Cardiac muscle cell (in vitro differentiated cells and primary cell): ENCODE data around the gene FNIP1. TPM values are rescaled to one million over a fixed set of nuclear protein-coding genes. Genes with fewer than 3 reads are reported as not detected.

Source experiments
- DNase-seq, 2 donors: peaks; one replicate each; pipeline versions ENCODE4 v3.0.0 to v3.0.0-alpha.2; 2010 to 2017; ENCODE audit warnings: low read depth in 1 of 2, low spot score in 1 of 2
- H3K27ac ChIP-seq: fragments of 200-600 bp; sonication (generic); 2 replicates; pipeline ENCODE4 v1.5.1; 2016
- H3K27me3 ChIP-seq: fragments of 200-600 bp; sonication (generic); 2 replicates; pipeline ENCODE4 v1.6.0; 2016; ENCODE audit warnings: control low read depth
- H3K36me3 ChIP-seq: fragments of 200-600 bp; sonication (generic); 2 replicates; pipeline ENCODE4 v1.5.1; 2016; ENCODE audit warnings: control low read depth
- H3K4me1 ChIP-seq: fragments of 200-600 bp; sonication (generic); 2 replicates; pipeline ENCODE4 v1.8.1; 2017; ENCODE audit warnings: low read depth, mild to moderate bottlenecking, mixed run types
- H3K4me3 ChIP-seq: fragments of 200-600 bp; sonication (generic); 2 replicates; pipeline ENCODE4 v1.5.1; 2016; ENCODE audit warnings: mild to moderate bottlenecking
- H3K9me3 ChIP-seq: fragments of 200-600 bp; sonication (generic); 2 replicates; pipeline ENCODE4 v1.5.1; 2017; ENCODE audit warnings: low read depth, mild to moderate bottlenecking, control low read depth
- polyA plus RNA-seq: library from polyadenylated mRNA; unstranded; fragments of >200 nt; fragmentation: Nextera tagmentation; extraction: Ambion mirVana; gene quantifications from 2 replicates; pipeline ENCODE4 v1.2.1, GENCODE V29; 2016
- total RNA-seq: library from RNA; depleted of rRNA; stranded (reverse); fragments of >200 nt; gene quantifications from 2 replicates; pipeline ENCODE4 v1.2.3, GENCODE V29; 2016
- TF ChIP-seq, protein P1 (sequence below): IDR thresholded peaks from 2 replicates; pipeline ENCODE4 v1.5.1; 2012; ENCODE audit warnings: low read depth, mild to moderate bottlenecking, low read length

Gene FNIP1
- total and polyA plus RNA-seq, 2 experiments from 2014 or later, result 10.1 to 24.4 TPM

DNA sequence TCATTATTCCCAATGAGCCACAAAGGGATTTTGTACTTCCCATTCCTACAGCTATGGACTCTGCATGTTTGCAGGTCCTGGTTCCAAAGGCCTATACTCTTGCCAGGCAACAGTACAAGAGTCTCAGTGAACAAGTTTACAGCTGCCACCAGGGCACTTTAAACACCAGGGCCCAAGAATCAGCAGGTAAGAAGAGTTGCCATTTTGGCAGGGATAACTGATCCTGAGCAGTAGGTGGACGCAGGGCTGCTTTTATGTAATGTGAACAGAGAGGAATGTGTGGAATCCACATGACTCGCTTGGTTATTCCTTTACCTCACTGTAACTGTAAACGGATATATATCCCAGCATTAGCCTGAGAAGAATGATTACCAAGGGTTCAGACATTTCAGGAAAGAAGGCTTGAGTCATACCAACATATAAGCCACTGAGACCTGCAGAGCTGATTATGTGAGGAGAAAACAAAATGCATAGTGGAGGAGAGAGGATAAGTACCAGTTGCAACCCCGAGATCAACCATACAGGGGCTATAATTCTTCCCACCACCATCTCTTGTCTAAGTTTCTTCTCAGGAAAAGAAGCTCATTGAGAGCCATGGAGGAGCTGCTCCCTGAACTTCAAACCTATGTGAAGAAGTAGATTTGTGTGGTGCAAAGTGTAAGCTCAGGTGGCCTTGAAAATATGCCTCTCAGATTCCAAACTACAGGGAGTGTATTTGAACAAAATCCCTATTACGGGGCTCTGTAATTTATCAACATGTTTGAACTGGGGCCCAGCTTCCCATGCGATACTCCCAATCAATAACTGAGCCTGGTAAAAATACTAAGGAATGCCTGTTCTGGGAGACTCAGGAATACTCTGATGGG, 186.4 kb downstream of the FNIP1 start:
- H3K36me3 ChIP-seq, result no peaks in the 10 kb centered on the region
- peak; percentile 13 to 68 for DNase-seq
- H3K27ac ChIP-seq, result peak overlapping the region; percentile 78
- TF ChIP-seq, protein P1, sequence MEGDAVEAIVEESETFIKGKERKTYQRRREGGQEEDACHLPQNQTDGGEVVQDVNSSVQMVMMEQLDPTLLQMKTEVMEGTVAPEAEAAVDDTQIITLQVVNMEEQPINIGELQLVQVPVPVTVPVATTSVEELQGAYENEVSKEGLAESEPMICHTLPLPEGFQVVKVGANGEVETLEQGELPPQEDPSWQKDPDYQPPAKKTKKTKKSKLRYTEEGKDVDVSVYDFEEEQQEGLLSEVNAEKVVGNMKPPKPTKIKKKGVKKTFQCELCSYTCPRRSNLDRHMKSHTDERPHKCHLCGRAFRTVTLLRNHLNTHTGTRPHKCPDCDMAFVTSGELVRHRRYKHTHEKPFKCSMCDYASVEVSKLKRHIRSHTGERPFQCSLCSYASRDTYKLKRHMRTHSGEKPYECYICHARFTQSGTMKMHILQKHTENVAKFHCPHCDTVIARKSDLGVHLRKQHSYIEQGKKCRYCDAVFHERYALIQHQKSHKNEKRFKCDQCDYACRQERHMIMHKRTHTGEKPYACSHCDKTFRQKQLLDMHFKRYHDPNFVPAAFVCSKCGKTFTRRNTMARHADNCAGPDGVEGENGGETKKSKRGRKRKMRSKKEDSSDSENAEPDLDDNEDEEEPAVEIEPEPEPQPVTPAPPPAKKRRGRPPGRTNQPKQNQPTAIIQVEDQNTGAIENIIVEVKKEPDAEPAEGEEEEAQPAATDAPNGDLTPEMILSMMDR, result no peak
- H3K4me1 ChIP-seq, result peaks cover 13% of the 10 kb centered on the region
- no peaks in the 10 kb centered on the region for H3K9me3 ChIP-seq
- no peaks in the 10 kb centered on the region for H3K27me3 ChIP-seq
- no peak overlapping the region for H3K4me3 ChIP-seq

DNA sequence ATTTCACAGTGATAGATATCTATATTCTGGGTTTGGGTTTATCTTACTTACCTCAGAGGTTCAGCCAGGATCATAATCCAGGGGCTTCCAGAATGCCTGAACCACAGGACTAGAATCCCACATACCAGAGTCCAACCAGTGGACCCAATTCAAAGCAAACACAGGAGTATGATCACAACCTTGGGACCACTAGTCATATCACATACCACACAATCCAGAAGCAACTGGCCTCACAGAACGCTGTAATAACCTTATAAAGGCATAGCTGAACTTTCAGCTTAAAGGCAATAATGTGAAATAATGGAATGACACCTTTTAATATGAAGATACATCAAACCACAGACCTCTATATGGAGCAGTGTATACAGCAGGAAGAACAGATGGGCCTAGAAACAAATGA, 187.0 kb downstream of the FNIP1 start:
- H3K36me3 ChIP-seq, result no peaks in the 10 kb centered on the region
- TF ChIP-seq, protein P1, result no peak
- DNase-seq, result no peak
- H3K9me3 ChIP-seq, result no peaks in the 10 kb centered on the region
- peak overlapping the region; percentile 78 for H3K27ac ChIP-seq
- H3K4me1 ChIP-seq, result peaks cover 13% of the 10 kb centered on the region
- H3K27me3 ChIP-seq, result no peaks in the 10 kb centered on the region
- no peak overlapping the region for H3K4me3 ChIP-seq

DNA sequence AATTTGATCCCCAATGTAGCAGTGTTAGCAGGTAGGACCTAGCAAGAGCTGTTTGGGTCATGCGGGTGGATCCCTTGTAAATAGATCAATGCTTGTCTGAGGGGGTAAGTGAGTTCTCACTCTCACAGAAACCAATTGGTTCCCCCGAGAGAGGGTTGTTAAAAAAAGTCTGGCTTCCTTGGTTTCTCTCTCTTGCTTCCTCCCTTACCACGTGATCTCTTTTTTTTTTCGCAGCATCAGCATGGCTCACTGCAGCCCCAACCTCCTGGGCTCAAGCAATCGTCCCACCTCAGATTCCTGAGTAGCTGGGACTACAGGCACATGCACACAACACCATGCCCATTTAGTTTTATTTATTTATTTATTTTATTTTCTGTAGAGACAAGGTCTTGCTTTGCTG, 188.2 kb downstream of the FNIP1 start:
- Histone ChIP-seq H3K4me3 (no peak overlapping the region), H3K4me1 (peaks cover 13% of the 10 kb centered on the region), H3K27ac (no peak overlapping the region), H3K36me3 (no peaks in the 10 kb centered on the region), H3K9me3 (no peaks in the 10 kb centered on the region), H3K27me3 (no peaks in the 10 kb centered on the region)
- TF ChIP-seq, protein P1, result no peak
- DNase-seq, result no peak

DNA sequence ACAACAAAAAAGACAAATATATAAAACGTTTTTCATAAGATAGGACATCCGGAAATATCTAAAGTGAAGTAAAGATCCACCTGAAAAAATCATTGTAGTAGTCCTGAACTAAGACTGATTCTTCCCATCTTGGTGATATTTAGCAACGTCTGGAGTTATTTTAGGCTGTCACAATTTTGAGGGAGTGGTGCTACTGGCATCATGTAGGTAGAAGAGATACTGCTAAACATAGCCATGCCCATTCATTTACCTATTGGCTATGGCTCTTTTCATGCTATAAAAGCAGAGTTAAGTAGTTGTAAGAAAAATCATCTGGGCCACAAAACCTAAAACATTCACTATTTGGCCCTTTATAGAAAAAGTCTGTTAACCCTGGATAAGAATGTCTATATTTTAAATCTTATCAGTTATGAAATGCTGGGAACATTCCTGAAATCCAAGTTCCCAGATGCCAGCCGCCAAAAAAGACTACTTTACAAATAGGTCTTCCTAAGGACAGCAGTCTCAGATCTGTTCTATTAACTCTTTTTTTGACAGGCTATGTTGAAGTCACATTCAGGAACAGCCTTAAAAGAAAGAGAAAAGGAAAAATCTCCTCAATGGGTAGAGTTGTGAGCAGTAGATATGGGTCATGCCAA, 188.8 kb downstream of the FNIP1 start:
- H3K4me1 ChIP-seq, result peaks cover 13% of the 10 kb centered on the region
- H3K27ac ChIP-seq, result no peak overlapping the region
- no peaks in the 10 kb centered on the region for H3K36me3 ChIP-seq
- peak in 1 of 2 donors; percentile 48 for DNase-seq
- TF ChIP-seq, protein P1, result no peak
- no peaks in the 10 kb centered on the region for H3K9me3 ChIP-seq
- no peaks in the 10 kb centered on the region for H3K27me3 ChIP-seq
- no peak overlapping the region for H3K4me3 ChIP-seq

DNA sequence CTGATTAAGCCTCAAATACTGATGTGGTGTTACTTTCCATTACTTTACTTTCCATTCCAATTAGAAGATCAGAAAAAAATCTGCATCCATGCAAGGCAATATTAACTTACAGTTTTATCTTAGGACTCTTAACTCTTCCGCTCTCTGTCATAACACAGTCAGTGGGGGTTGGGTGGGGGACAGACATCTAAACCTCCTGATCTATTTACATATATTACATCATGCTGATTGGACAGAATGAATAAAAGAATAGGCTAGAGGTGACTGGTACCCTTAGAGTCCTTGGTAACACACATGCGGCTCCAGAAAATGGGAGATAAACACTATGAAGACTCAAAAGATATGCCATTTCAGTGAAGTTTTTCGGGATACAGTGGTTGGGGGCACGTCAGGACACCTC, 189.4 kb downstream of the FNIP1 start:
- Histone ChIP-seq H3K9me3 (no peaks in the 10 kb centered on the region), H3K4me1 (peaks cover 13% of the 10 kb centered on the region), H3K4me3 (no peak overlapping the region), H3K27me3 (no peaks in the 10 kb centered on the region), H3K27ac (no peak overlapping the region), H3K36me3 (no peaks in the 10 kb centered on the region)
- TF ChIP-seq, protein P1, result no peak
- no peak for DNase-seq
